Erythroblast (primary cell): ENCODE data around the gene BMP5.

Experiments used
- GATA1 ChIP-seq: IDR thresholded peaks from 2 replicates; pipeline ENCODE4 v1.6.1; 2011; ENCODE audit warnings: low read depth, mild to moderate bottlenecking, control low read depth, low read length, moderate library complexity
- POLR2A ChIP-seq: IDR thresholded peaks from 2 replicates; pipeline ENCODE4 v1.6.1; 2011; ENCODE audit warnings: mild to moderate bottlenecking, low read length

- TF ChIP-seq POLR2A (no peak), GATA1 (no peak)
Measured at GRCh38 chr6:55773620-55774216, 101.7 kb downstream of the BMP5 start.
